Stimulated activated CD4-positive, alpha-beta T cell treated with anti-CD3 and anti-CD28 coated beads, Interleukin-4, amount 100 ng/mL, for 24 hours (primary cell): ENCODE results near the gene PGP.
"Not testable (repeated sequence)": the region's sequence is repeated elsewhere in the genome, so short reads cannot be mapped to it uniquely, and the experiment has no call there.

Source experiments
- DNase-seq: peaks from one replicate; pipeline ENCODE4 v3.0.0-alpha.2; 2020

The PGP gene

GRCh38 chr16:2214719-2214968, at the start of gene PGP:
Gene PGP, minus strand, starts transcription at chr16:2214840. Its CDS starts 63 bp downstream, at chr16:2214777.
- DNase-seq = no peak

GRCh38 chr16:2263026-2263425, 48.4 kb upstream of the PGP start:
- DNase-seq = not testable (repeated sequence)

- no peak for DNase-seq
Observed at GRCh38 chr16:2260250-2260649, 45.6 kb upstream of the PGP start.

GRCh38 chr16:2258530-2258929, 43.9 kb upstream of the PGP start:
- not testable (repeated sequence) for DNase-seq

GRCh38 chr16:2257726-2258125, 43.1 kb upstream of the PGP start:
- DNase-seq = no peak

GRCh38 chr16:2256531-2257140, 42.0 kb upstream of the PGP start:
- no peak for DNase-seq

GRCh38 chr16:2253293-2253692, 38.7 kb upstream of the PGP start:
- DNase-seq = no peak

GRCh38 chr16:2252806-2253148, 38.1 kb upstream of the PGP start:
- DNase-seq = no peak

- peak; percentile 81 for DNase-seq
Observed at GRCh38 chr16:2251296-2252111, 36.9 kb upstream of the PGP start, which contains the start of gene ECI1. Gene ECI1, minus strand, starts transcription at chr16:2251587. Its CDS starts 21 bp downstream, at chr16:2251566.

- peak; percentile 62 for DNase-seq
Observed at GRCh38 chr16:2250652-2251295, 36.1 kb upstream of the PGP start.

GRCh38 chr16:2246301-2246885, 31.8 kb upstream of the PGP start:
- DNase-seq = no peak

- DNase-seq = no peak
Observed at GRCh38 chr16:2244926-2245795, 30.5 kb upstream of the PGP start.

GRCh38 chr16:2244301-2244700, 29.7 kb upstream of the PGP start:
- no peak for DNase-seq

- DNase-seq = no peak
Observed at GRCh38 chr16:2243781-2244180, 29.1 kb upstream of the PGP start.

- DNase-seq = no peak
Observed at GRCh38 chr16:2243031-2243528, 28.4 kb upstream of the PGP start.

- DNase-seq = no peak
Observed at GRCh38 chr16:2242598-2242997, 28.0 kb upstream of the PGP start.

- not testable (repeated sequence) for DNase-seq
Observed at GRCh38 chr16:2240331-2240730, 25.7 kb upstream of the PGP start.

- DNase-seq = no peak
Observed at GRCh38 chr16:2238838-2239675, 24.4 kb upstream of the PGP start.

GRCh38 chr16:2238150-2238837, 23.7 kb upstream of the PGP start:
- DNase-seq = no peak

- no peak for DNase-seq
Observed at GRCh38 chr16:2237493-2238149, 23.0 kb upstream of the PGP start.

- no peak for DNase-seq
Observed at GRCh38 chr16:2237102-2237482, 22.5 kb upstream of the PGP start.
